CD8-positive, alpha-beta memory T cell (primary cell): ENCODE results near the gene AGPS. TPM values are rescaled to one million over a fixed set of nuclear protein-coding genes. Genes with fewer than 3 reads are reported as not detected.
"Not testable (repeated sequence)": the region's sequence is repeated elsewhere in the genome, so short reads cannot be mapped to it uniquely, and the experiment has no call there.

Source experiments
- CTCF ChIA-PET: fragments of 350-600 bp; sonication (Branson Sonifier 250); formaldehyde crosslinking; loops from one replicate; lab custom pipeline; 2021; ENCODE audit warnings: antibody characterized with exemption; lab: Charles Lee
- POLR2A ChIA-PET: fragments of 350-600 bp; sonication (Branson Sonifier 250); formaldehyde crosslinking; loops from one replicate; lab custom pipeline; 2021; ENCODE audit warnings: antibody characterized with exemption; lab: Charles Lee
- DNase-seq, 5 donors: peaks; one replicate each; pipeline versions ENCODE4 v3.0.0 to v3.0.0-alpha.2; 2020 to 2022; ENCODE audit warnings: mixed read lengths in 1 of 5
- H3K27ac ChIP-seq: one replicate; pipeline ENCODE4 v1.7.0; 2013; ENCODE audit warnings: low read depth, mild to moderate bottlenecking, low read length, moderate library complexity
- H3K27me3 ChIP-seq: 2 replicates; pipeline ENCODE4 v1.7.0; 2013; ENCODE audit warnings: low read length, mild to moderate bottlenecking; ENCODE audit not compliant: insufficient read depth, poor library complexity, severe bottlenecking
- H3K36me3 ChIP-seq: 2 replicates; pipeline ENCODE4 v1.7.0; 2013; ENCODE audit warnings: mild to moderate bottlenecking, low read length, moderate library complexity; ENCODE audit not compliant: insufficient read depth
- H3K4me1 ChIP-seq: 2 replicates; pipeline ENCODE4 v1.7.0; 2013; ENCODE audit warnings: mild to moderate bottlenecking, low read length, moderate library complexity; ENCODE audit not compliant: insufficient read depth
- H3K4me3 ChIP-seq: 2 replicates; pipeline ENCODE4 v1.7.0; 2013; ENCODE audit warnings: mild to moderate bottlenecking, low read length
- H3K9me3 ChIP-seq: 2 replicates; pipeline ENCODE4 v1.7.0; 2013; ENCODE audit warnings: mild to moderate bottlenecking, low read length
- H3K27ac Mint-ChIP-seq, 8 donors: one replicate each; pipeline ENCODE4 v1.8.0; 2020 to 2021; ENCODE audit warnings: mixed read lengths in 8 of 8, mild to moderate bottlenecking in 6 of 8, inconsistent platforms in 3 of 8, moderate library complexity in 3 of 8
- H3K27me3 Mint-ChIP-seq, 2 donors: one replicate each; pipeline ENCODE4 v1.8.0; 2020 to 2021; ENCODE audit warnings: mixed read lengths in 2 of 2, mild to moderate bottlenecking in 1 of 2, moderate library complexity in 1 of 2
- H3K36me3 Mint-ChIP-seq, 3 donors: one replicate each; pipeline ENCODE4 v1.8.0; 2020 to 2021; ENCODE audit warnings: mixed read lengths in 3 of 3, inconsistent platforms in 1 of 3, mild to moderate bottlenecking in 1 of 3
- H3K4me1 Mint-ChIP-seq, 3 donors: one replicate each; pipeline ENCODE4 v1.8.0; 2020 to 2021; ENCODE audit warnings: mixed read lengths in 3 of 3, inconsistent platforms in 1 of 3, mild to moderate bottlenecking in 1 of 3
- H3K4me3 Mint-ChIP-seq, 7 donors: one replicate each; pipeline ENCODE4 v1.8.0; 2020 to 2021; ENCODE audit warnings: mixed read lengths in 7 of 7, mild to moderate bottlenecking in 6 of 7, moderate library complexity in 4 of 7, inconsistent platforms in 2 of 7
- H3K9me3 Mint-ChIP-seq, 5 donors: one replicate each; pipeline ENCODE4 v1.8.0; 2020 to 2022; ENCODE audit warnings: mixed read lengths in 5 of 5, mild to moderate bottlenecking in 3 of 5, moderate library complexity in 2 of 5, inconsistent platforms in 1 of 5
- polyA plus RNA-seq: library from polyadenylated mRNA; unstranded; fragments of 300-500 nt; fragmentation: Illumina TruSeq; gene quantifications from one replicate; pipeline ENCODE4 v1.2.3, GENCODE V29; 2021
- total RNA-seq, 2 experiments: library from RNA; stranded (reverse); gene quantifications; one replicate each; pipeline ENCODE4 v1.2.3, GENCODE V29; 2021

AGPS gene
- total and polyA plus RNA-seq, 3 experiments from 2014 or later: 15.5 to 65.1 (median 64.3) TPM

DNA sequence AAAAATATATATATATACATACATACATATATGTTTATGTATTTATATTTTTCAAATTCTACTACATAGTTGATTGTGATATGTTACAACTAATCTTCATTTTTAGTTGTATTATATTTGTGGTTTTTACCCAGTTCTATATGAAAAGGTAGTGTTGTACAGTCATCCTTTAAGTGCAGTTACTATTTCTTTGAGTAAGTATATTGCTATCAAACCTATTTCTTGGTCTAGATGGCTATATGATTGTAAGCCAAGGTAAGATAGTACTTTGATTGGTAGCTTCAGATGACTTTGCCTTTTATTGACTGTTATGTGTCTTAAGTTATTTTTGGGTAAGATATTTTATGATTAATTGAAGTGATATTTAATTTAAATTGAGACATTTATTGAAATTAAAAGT, 89.6 kb downstream of the AGPS start:
- H3K4me3 ChIP-seq: no peak overlapping the region
- no peaks in the 10 kb centered on the region for H3K36me3 ChIP-seq
- Mint-ChIP-seq H3K4me3 (no peak overlapping the region), H3K27ac (no peak overlapping the region), H3K27me3 (no peaks in the 10 kb centered on the region), H3K36me3 (peaks cover 13 to 41% (median 16%) of the 10 kb centered on the region in 3 donors), H3K9me3 (peaks cover 0 to 5% (median 3%) of the 10 kb centered on the region in 5 donors), H3K4me1 (no peaks in the 10 kb centered on the region)
- H3K27me3 ChIP-seq: no peaks in the 10 kb centered on the region
- H3K27ac ChIP-seq: no peak overlapping the region
- CTCF ChIA-PET: interaction anchor here (0.7 kb wide), 1 partner anchor 219 kb away, joined by 3 read pairs; no protein-coding TSS in a partner anchor
- no peak for DNase-seq
- POLR2A ChIA-PET: no interaction called here
- H3K4me1 ChIP-seq: no peaks in the 10 kb centered on the region
- H3K9me3 ChIP-seq: no peaks in the 10 kb centered on the region

- H3K4me3 ChIP-seq: no peak overlapping the region
- CTCF ChIA-PET: interaction anchor here (1.0 to 1.6 kb wide), 2 partner anchors 18 to 121 kb away, joined by 3 to 4 read pairs; no protein-coding TSS in a partner anchor
Measured at GRCh38 chr2:177483531-177483930, 91.0 kb downstream of the AGPS start.

GRCh38 chr2:177484180-177484795, 91.7 kb downstream of the AGPS start:
- no peak overlapping the region for H3K27ac ChIP-seq
- Mint-ChIP-seq H3K9me3 (peaks cover 0 to 5% (median 3%) of the 10 kb centered on the region in 5 donors), H3K36me3 (peaks cover 7 to 31% (median 7%) of the 10 kb centered on the region in 3 donors), H3K4me1 (no peaks in the 10 kb centered on the region), H3K4me3 (no peak overlapping the region), H3K27me3 (no peaks in the 10 kb centered on the region), H3K27ac (peak overlapping the region in 1 of 8 donors; percentile 33)
- ChIA-PET CTCF (interaction anchor here (0.7 to 1.6 kb wide), 3 partner anchors 19 to 319 kb away, joined by 3 to 4 read pairs (median 4); no protein-coding TSS in a partner anchor), POLR2A (no interaction called here)
- no peak for DNase-seq
- no peak overlapping the region for H3K4me3 ChIP-seq
- no peaks in the 10 kb centered on the region for H3K4me1 ChIP-seq
- H3K27me3 ChIP-seq: no peaks in the 10 kb centered on the region
- H3K9me3 ChIP-seq: no peaks in the 10 kb centered on the region
- H3K36me3 ChIP-seq: no peaks in the 10 kb centered on the region

More at GRCh38 chr2:177483531-177483930, 91.0 kb downstream of the AGPS start:
- H3K9me3 Mint-ChIP-seq: peaks cover 0 to 5% (median 3%) of the 10 kb centered on the region in 5 donors
- Histone ChIP-seq H3K27me3 (no peaks in the 10 kb centered on the region), H3K4me1 (no peaks in the 10 kb centered on the region), H3K9me3 (no peaks in the 10 kb centered on the region), H3K27ac (no peak overlapping the region), H3K36me3 (no peaks in the 10 kb centered on the region)
- H3K27ac Mint-ChIP-seq: peak overlapping the region in 1 of 8 donors; percentile 12
- DNase-seq: no peak
- no peaks in the 10 kb centered on the region for H3K4me1 Mint-ChIP-seq
- H3K36me3 Mint-ChIP-seq: peaks cover 7 to 34% (median 11%) of the 10 kb centered on the region in 3 donors
- POLR2A ChIA-PET: no interaction called here
- no peak overlapping the region for H3K4me3 Mint-ChIP-seq
- H3K27me3 Mint-ChIP-seq: no peaks in the 10 kb centered on the region

DNA sequence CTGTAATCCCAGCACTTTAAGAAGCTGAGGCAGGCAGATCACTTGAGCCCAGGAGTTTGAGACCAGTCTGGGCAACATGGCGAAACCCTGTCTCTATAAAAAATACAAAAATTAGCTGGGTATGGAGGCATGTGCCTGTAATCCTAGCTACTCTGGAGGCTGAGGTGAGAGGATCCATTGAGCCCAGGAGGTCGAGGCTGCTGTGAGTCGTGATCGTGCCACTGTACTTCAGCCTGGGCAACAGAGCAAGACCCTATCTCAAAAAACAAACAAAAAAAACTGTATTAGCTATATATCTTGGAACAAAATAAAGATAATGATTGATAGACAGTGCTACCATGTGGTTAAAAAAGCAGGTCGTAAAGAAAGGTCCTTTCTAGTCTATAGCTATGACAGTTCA, 93.1 kb downstream of the AGPS start:
- H3K27ac Mint-ChIP-seq, H3K27me3 Mint-ChIP-seq, POLR2A ChIA-PET, H3K4me3 Mint-ChIP-seq, H3K4me1 Mint-ChIP-seq, CTCF ChIA-PET, H3K9me3 ChIP-seq, DNase-seq, H3K4me1 ChIP-seq, H3K36me3 ChIP-seq, H3K9me3 Mint-ChIP-seq, H3K4me3 ChIP-seq, H3K27me3 ChIP-seq, H3K27ac ChIP-seq: not testable (repeated sequence)
- peaks cover 0 to 23% (median 2%) of the 10 kb centered on the region in 3 donors for H3K36me3 Mint-ChIP-seq

DNA sequence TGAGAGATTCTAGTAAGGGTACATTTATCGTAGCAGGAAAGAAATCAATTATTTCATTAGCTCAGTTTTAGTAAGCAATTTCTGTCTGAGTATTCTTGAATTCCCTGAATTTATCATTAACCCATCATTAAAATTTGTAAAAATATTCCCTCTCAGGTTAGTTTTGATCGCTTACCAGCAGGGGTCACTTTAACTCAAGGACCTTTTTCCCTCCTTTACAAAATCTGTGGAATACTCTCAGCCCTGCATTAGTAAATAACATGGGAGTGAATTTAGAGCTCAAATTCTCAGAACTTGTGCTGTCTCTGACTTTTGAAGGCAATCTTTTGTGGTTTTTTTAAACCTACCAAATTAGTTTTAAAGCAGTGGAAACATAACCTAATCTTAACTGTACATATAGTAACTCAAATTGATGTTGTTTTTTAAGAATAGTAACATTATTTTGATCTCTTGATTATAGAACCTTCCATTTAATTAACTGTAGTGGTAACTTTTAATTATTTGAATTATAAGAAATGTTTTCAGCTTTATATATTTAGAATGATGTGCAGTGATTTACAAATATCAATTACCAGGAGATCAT, 97.2 kb downstream of the AGPS start:
- H3K27ac ChIP-seq: no peak overlapping the region
- Mint-ChIP-seq H3K27me3 (no peaks in the 10 kb centered on the region), H3K36me3 (peaks cover 8 to 32% (median 11%) of the 10 kb centered on the region in 3 donors), H3K27ac (no peak overlapping the region), H3K4me3 (no peak overlapping the region), H3K4me1 (no peaks in the 10 kb centered on the region), H3K9me3 (no peaks in the 10 kb centered on the region)
- H3K9me3 ChIP-seq: no peaks in the 10 kb centered on the region
- DNase-seq: no peak
- H3K4me3 ChIP-seq: no peak overlapping the region
- POLR2A ChIA-PET: no interaction called here
- peaks cover 11% of the 10 kb centered on the region for H3K36me3 ChIP-seq
- CTCF ChIA-PET: interaction anchor here (1.2 kb wide), 1 partner anchor 21 kb away, joined by 3 read pairs; no protein-coding TSS in a partner anchor
- no peaks in the 10 kb centered on the region for H3K27me3 ChIP-seq
- no peaks in the 10 kb centered on the region for H3K4me1 ChIP-seq

DNA sequence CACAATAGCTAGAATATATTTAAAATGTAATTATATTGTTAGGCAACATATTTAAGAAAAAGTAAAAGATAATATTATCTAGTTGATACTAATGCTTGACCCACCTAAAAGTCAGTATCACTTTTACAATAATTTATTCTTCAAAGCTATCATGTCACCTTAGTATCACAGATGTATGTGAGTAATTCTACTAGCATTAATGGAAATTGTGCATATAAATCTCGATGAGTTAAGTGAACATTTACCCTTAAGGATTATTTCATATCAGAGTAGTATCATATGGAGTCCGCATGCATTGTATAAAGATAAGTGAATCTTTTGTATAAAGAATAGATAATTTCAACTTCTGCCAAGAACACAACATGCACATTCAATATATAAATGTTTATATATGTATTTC, 103.4 kb downstream of the AGPS start:
- Mint-ChIP-seq H3K9me3 (no peaks in the 10 kb centered on the region), H3K4me1 (peaks cover 0 to under 1% (median 0%) of the 10 kb centered on the region in 3 donors), H3K4me3 (no peak overlapping the region), H3K36me3 (peaks cover 8 to 40% (median 13%) of the 10 kb centered on the region in 3 donors), H3K27me3 (no peaks in the 10 kb centered on the region), H3K27ac (no peak overlapping the region)
- H3K27ac ChIP-seq: no peak overlapping the region
- no peaks in the 10 kb centered on the region for H3K27me3 ChIP-seq
- DNase-seq: no peak
- POLR2A ChIA-PET: no interaction called here
- no peaks in the 10 kb centered on the region for H3K9me3 ChIP-seq
- CTCF ChIA-PET: no interaction called here
- no peak overlapping the region for H3K4me3 ChIP-seq
- peaks cover 11% of the 10 kb centered on the region for H3K36me3 ChIP-seq
- H3K4me1 ChIP-seq: no peaks in the 10 kb centered on the region

DNA sequence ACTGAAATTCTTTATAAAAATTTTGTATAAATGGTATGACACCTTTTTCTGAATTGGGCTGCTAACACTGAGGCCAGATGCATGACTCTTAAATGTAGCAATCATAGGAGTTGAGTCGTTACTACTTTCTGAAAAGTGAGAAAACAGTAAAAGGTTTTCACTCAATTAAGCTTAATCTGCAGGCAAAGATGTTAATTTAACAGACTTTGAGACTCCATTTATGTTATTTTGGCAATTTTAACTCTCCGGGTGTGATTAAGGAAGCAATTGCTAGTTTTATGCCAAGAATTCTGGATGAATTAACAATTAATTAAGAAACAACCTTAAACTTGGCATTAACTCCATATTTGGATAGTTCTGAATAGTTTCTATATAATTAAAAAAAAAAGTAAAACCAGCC, 104.3 kb downstream of the AGPS start:
- Mint-ChIP-seq H3K4me1 (peaks cover 2 to 5% (median 3%) of the 10 kb centered on the region in 3 donors), H3K27me3 (no peaks in the 10 kb centered on the region), H3K27ac (no peak overlapping the region), H3K9me3 (no peaks in the 10 kb centered on the region), H3K36me3 (peaks cover 8 to 44% (median 16%) of the 10 kb centered on the region in 3 donors), H3K4me3 (no peak overlapping the region)
- no peak for DNase-seq
- Histone ChIP-seq H3K36me3 (peaks cover 11% of the 10 kb centered on the region), H3K27me3 (no peaks in the 10 kb centered on the region), H3K9me3 (no peaks in the 10 kb centered on the region), H3K27ac (no peak overlapping the region), H3K4me1 (no peaks in the 10 kb centered on the region), H3K4me3 (no peak overlapping the region)
- POLR2A ChIA-PET: no interaction called here
- CTCF ChIA-PET: no interaction called here

DNA sequence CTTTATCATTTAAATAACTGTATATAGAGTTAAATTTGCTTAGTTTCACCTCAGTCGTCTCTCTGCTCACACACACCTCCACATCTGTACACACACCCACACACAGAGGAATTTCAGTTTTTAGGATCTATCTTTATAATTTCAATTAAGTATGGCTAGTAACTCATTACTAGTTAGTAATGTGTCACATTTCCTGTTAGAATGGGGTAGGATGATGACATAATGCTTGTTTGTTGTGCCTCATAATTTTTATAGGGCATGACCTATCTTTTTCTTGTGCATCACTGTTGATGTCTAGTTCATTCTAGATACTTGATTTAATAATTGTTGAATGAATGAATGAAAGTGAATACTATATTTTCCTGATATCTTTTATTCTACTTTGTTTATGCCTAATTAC, 108.6 kb downstream of the AGPS start:
- Mint-ChIP-seq H3K27me3 (no peaks in the 10 kb centered on the region), H3K4me1 (peaks cover 2 to 5% (median 3%) of the 10 kb centered on the region in 3 donors), H3K4me3 (no peak overlapping the region), H3K36me3 (peaks cover 0 to 46% (median 12%) of the 10 kb centered on the region in 3 donors), H3K9me3 (no peaks in the 10 kb centered on the region), H3K27ac (peak overlapping the region in 2 of 8 donors; percentile 13 to 64)
- Histone ChIP-seq H3K27me3 (no peaks in the 10 kb centered on the region), H3K9me3 (no peaks in the 10 kb centered on the region), H3K4me1 (no peaks in the 10 kb centered on the region), H3K4me3 (no peak overlapping the region), H3K27ac (no peak overlapping the region), H3K36me3 (no peaks in the 10 kb centered on the region)
- POLR2A ChIA-PET: no interaction called here
- DNase-seq: no peak
- CTCF ChIA-PET: no interaction called here
